HG03066 (cell line): Measurements from ENCODE around the gene ECHS1.
A peak's percentile ranks its signal among the peaks of the same experiment; 100 is the strongest.
"Not testable (repeated sequence)": the region's sequence is repeated elsewhere in the genome, so short reads cannot be mapped to it uniquely, and the experiment has no call there.

Experiments used
- ATAC-seq: cut with Tn5 transposase; IDR thresholded peaks from one replicate; pipeline ENCODE4 v1.9.1; 2021; ENCODE audit warnings: low read depth; ENCODE audit not compliant: unreplicated experiment

The ECHS1 gene

GRCh38 chr10:133400624-133401424 lies 27.7 kb upstream of the ECHS1 start:
- peak; percentile 69 for ATAC-seq

- no peak for ATAC-seq
Observed at GRCh38 chr10:133399123-133399601, 26.0 kb upstream of the ECHS1 start.

GRCh38 chr10:133397938-133398337 lies 24.8 kb upstream of the ECHS1 start:
- no peak for ATAC-seq

- ATAC-seq = no peak
Observed at GRCh38 chr10:133396035-133396624, 23.0 kb upstream of the ECHS1 start.

- ATAC-seq = no peak
Observed at GRCh38 chr10:133394801-133395221, 21.7 kb upstream of the ECHS1 start.

GRCh38 chr10:133394064-133394663 lies 21.0 kb upstream of the ECHS1 start, which contains the start of gene MTG1:
Gene MTG1, plus strand, starts transcription at chr10:133394157. Its CDS starts 64 bp downstream, at chr10:133394221.
- ATAC-seq = peak; percentile 55

GRCh38 chr10:133393401-133394063 lies 20.4 kb upstream of the ECHS1 start:
- no peak for ATAC-seq

- no peak for ATAC-seq
Observed at GRCh38 chr10:133391761-133392518, 18.8 kb upstream of the ECHS1 start.

- ATAC-seq = no peak
Observed at GRCh38 chr10:133391249-133391635, 18.1 kb upstream of the ECHS1 start.

- no peak for ATAC-seq
Observed at GRCh38 chr10:133390597-133391248, 17.6 kb upstream of the ECHS1 start.

- ATAC-seq = peak; percentile 73
Observed at GRCh38 chr10:133388973-133389818, 16.0 kb upstream of the ECHS1 start.

GRCh38 chr10:133388236-133388972 lies 15.2 kb upstream of the ECHS1 start:
- ATAC-seq = no peak

GRCh38 chr10:133386951-133387350 lies 13.8 kb upstream of the ECHS1 start:
- ATAC-seq = not testable (repeated sequence)

GRCh38 chr10:133385214-133385613 lies 12.1 kb upstream of the ECHS1 start:
- ATAC-seq = no peak

- no peak for ATAC-seq
Observed at GRCh38 chr10:133384071-133384470, 10.9 kb upstream of the ECHS1 start.

GRCh38 chr10:133383551-133383950 lies 10.4 kb upstream of the ECHS1 start:
- ATAC-seq = no peak

- no peak for ATAC-seq
Observed at GRCh38 chr10:133381036-133381435, 7.9 kb upstream of the ECHS1 start.
